ENCODE results near the gene ARHGAP45. TPM values are rescaled to one million over a fixed set of nuclear protein-coding genes. Genes with fewer than 3 reads are reported as not detected.

Gene ARHGAP45
- total RNA-seq, 2 donors from 2014 or later, result 603 to 646 TPM

DNA sequence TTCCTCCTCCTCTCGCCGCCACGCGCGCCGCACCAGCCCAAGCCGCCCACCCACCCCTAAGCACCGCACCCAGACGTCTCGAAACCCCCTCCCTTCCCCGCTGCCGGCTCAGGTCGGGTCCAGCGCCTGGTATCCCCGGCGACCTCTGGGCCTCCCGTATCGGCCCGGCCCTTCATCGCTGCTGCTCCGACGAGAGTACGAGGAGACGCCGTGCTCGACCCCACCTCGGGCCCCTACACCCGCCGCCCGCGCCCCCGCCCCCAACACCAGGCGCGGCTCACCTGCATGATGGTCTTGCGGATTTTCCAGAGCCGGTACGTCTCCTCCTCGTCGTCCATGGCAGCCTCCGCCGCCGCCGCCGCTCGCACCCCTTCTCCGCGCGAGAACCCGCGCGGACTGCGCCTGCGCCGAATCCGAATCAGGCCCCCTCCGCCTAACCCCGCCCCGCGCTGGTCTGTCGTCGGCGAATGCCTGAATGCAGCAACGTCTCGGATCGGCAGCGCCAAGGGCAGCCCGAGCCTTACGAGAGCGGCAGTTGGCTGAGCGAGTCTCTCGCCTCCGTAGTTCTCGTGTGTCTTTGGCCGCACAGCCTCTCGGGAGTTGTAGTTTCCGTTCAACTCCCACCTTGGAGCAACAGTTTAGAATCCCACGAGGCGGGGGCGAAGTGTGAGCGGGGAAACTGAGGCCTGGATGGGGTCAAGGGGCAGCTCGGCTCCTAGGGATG is 28.2 kb downstream of the ARHGAP45 start, which contains the start of gene POLR2E:
POLR2E (minus strand) TSS at position 398 of the 724 bp plus-strand sequence; CDS start at position 338, 60 bp downstream.
- H3K9me3 ChIP-seq (ENCODE audit: control insufficient read depth, low read length, poor library complexity, severe bottlenecking), result no peaks in the 10 kb centered on the region
- Mint-ChIP-seq H3K27me3 (no peaks in the 10 kb centered on the region), H3K4me1 (peaks cover 30% of the 10 kb centered on the region), H3K36me3 (ENCODE audit: low read depth) (no peaks in the 10 kb centered on the region), H3K27ac (peak within 1 kb of the TSS; percentile 97), H3K4me3 (peak within 1 kb of the TSS; percentile 97)
- DNase-seq (peak; percentile 98 to 99 (median 99)), ATAC-seq (peak; percentile 91)

DNA sequence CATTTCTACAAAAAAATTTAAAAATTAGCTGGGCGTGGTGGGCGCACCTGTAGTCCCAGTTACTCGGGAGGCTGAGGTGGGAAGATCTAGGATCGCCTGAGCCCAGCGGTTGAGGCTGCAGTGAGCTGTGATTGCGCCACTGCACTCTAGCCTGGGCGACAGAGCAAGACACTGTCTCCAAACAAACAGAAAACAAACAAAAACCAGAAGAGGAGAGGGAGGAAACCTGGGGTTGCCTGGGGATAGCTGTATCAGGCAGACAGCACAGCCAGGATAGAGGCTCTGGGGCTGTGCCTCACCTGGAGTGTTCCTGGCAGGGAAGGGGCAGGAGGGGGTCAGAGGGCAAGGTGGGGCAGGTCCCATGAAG is 30.8 kb downstream of the ARHGAP45 start:
- no peaks in the 10 kb centered on the region for H3K36me3 Mint-ChIP-seq (ENCODE audit: low read depth)
- peak overlapping the region; percentile 91 for H3K27ac Mint-ChIP-seq
- peaks cover 36% of the 10 kb centered on the region for H3K4me1 Mint-ChIP-seq
- no peak for DNase-seq
- H3K4me3 Mint-ChIP-seq, result no peak overlapping the region
- no peak for ATAC-seq
- H3K9me3 ChIP-seq (ENCODE audit: control insufficient read depth, low read length, poor library complexity, severe bottlenecking), result no peaks in the 10 kb centered on the region
- H3K27me3 Mint-ChIP-seq, result no peaks in the 10 kb centered on the region

- Mint-ChIP-seq H3K4me3 (peak overlapping the region; percentile 10), H3K4me1 (peaks cover 35% of the 10 kb centered on the region), H3K27me3 (no peaks in the 10 kb centered on the region), H3K36me3 (ENCODE audit: low read depth) (no peaks in the 10 kb centered on the region), H3K27ac (peak overlapping the region; percentile 91)
- ATAC-seq, result no peak
- no peak for DNase-seq
- H3K9me3 ChIP-seq (ENCODE audit: control insufficient read depth, low read length, poor library complexity, severe bottlenecking), result no peaks in the 10 kb centered on the region
These were observed 31.4 kb downstream of the ARHGAP45 start for GRCh38 chr19:1098177-1099051.

DNA sequence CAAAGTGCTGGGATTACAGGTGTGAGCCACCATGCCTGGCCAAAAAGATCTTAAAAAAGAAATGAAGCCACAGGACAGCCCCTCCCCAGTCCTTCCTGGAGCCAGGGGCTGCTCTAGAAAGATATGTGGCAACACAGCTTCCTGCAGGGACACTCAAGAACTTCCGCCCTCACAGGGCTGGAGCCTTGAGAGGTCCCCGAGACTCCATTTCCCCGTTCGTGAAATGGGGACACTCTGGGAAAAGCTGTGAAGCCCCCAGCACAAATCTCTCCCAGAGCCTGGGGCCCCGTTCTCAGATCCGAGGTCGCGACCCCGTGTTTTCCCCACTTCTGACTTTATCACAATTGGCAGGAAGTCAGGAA is 34.4 kb downstream of the ARHGAP45 start:
- H3K9me3 ChIP-seq (ENCODE audit: control insufficient read depth, low read length, poor library complexity, severe bottlenecking), result no peaks in the 10 kb centered on the region
- Mint-ChIP-seq H3K4me3 (peak overlapping the region; percentile 12), H3K36me3 (ENCODE audit: low read depth) (no peaks in the 10 kb centered on the region), H3K27me3 (no peaks in the 10 kb centered on the region), H3K27ac (peak overlapping the region; percentile 81), H3K4me1 (peaks cover 21% of the 10 kb centered on the region)
- ATAC-seq (no peak), DNase-seq (no peak)

DNA sequence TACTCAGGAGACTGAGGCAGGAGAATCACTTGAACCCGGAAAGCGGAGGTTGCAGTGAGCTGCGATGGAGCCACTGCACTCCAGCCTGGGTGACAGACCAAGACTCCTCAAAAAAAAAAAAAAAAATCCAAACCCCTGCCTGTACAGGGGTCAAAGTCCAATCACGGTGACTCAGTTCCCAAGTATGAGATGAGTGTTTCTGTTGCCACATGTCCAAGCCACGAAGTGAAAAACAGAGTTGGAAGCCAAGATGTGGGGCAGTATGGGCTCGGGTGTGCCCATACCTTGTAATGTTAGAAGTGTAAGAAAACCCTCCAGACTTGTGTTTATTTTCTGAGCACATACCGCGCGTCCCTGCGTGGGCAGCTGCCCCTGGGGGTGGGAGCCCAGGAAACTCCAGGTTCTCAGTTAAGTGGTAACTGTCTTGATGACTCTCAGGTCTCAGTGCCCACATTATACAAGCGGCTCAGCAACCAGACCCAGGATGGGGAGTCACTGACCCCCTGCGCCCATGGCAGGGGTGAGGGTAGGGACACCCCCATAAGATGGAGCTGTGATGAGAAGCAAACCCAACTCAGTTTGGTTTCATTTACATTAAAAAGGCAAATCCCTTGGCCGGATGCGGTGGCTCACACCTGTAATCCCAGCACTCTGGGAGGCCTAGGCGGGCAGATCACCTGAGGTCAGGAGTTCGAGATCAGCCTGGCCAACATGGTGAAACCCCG is 35.6 kb downstream of the ARHGAP45 start:
- Mint-ChIP-seq H3K36me3 (ENCODE audit: low read depth) (no peaks in the 10 kb centered on the region), H3K4me3 (peak overlapping the region; percentile 55), H3K27me3 (no peaks in the 10 kb centered on the region), H3K4me1 (peaks cover 22% of the 10 kb centered on the region), H3K27ac (peak overlapping the region; percentile 91)
- ATAC-seq (no peak), DNase-seq (peak in 1 of 3 donors; percentile 8)
- no peaks in the 10 kb centered on the region for H3K9me3 ChIP-seq (ENCODE audit: control insufficient read depth, low read length, poor library complexity, severe bottlenecking)

DNA sequence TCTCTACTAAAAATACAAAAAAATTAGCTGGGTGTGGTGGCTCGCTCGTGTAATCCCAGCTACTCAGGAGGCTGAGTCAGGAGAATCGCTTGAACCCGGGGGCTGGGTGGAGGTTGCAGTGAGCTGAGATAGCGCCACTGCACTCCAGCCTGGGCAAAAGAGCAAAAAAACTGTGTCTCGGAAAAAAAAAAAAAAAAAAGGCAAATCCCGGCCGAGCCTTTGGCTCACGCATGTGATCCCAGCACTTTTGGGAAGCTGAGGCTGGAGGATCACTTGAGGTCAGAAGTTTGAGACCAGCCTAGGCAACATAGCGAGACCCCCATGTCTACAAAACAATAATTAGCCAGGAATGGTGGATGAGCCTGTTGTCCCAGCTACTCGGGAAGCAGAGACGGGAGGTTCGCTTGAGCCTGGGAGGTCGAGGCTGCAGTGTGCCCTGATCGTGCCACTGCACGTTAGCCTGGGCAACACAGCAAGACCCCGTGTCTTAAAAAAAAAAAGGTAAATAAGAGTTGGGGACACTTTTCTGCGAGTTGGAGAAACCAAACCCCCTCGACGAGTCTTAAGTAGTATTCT is 36.3 kb downstream of the ARHGAP45 start:
- H3K36me3 Mint-ChIP-seq (ENCODE audit: low read depth), result no peaks in the 10 kb centered on the region
- no peak for ATAC-seq
- H3K4me1 Mint-ChIP-seq, result peaks cover 20% of the 10 kb centered on the region

DNA sequence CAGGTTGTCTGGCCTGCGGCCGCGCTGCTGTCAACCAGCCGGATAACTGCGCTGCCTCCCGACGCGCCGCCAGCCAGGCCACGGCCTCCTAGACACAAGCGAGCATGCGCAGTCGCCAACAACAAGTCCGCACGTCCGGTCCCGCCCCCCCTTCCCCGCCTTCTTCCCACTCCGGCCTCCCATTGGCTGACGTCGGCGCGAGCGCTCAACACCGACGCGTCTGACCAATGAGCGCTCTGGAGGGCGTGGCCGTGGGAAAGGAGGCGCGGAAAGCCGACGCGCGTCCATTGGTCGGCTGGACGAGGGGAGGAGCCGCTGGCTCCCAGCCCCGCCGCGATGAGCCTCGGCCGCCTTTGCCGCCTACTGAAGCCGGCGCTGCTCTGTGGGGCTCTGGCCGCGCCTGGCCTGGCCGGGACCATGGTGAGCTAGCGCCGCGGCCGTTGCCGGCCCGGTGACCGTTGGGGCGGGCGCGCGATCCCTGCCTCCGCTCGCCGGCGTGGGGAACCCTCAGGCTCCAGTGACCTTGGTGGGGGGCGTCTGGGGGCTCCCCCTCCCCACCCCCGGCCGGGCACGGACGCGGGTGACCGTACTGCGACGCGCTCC is 36.8 kb downstream of the ARHGAP45 start, which contains the start of gene GPX4:
GPX4 (plus strand) TSS at position 287 of the 603 bp plus-strand sequence; CDS start at position 337, 50 bp downstream.
- H3K27me3 Mint-ChIP-seq, result no peaks in the 10 kb centered on the region
- peak within 1 kb of the TSS; percentile 80 for H3K4me3 Mint-ChIP-seq
- DNase-seq (peak; percentile 95 to 98 (median 97)), ATAC-seq (peak; percentile 88)
- no peaks in the 10 kb centered on the region for H3K36me3 Mint-ChIP-seq (ENCODE audit: low read depth)
- no peaks in the 10 kb centered on the region for H3K9me3 ChIP-seq (ENCODE audit: control insufficient read depth, low read length, poor library complexity, severe bottlenecking)
- H3K27ac Mint-ChIP-seq, result peak within 1 kb of the TSS; percentile 91
- H3K4me1 Mint-ChIP-seq, result peaks cover 17% of the 10 kb centered on the region

More for the DNA sequence above, 36.3 kb downstream of the ARHGAP45 start:
- no peaks in the 10 kb centered on the region for H3K27me3 Mint-ChIP-seq
- H3K9me3 ChIP-seq (ENCODE audit: control insufficient read depth, low read length, poor library complexity, severe bottlenecking), result no peaks in the 10 kb centered on the region
- DNase-seq, result no peak
- peak overlapping the region; percentile 91 for H3K27ac Mint-ChIP-seq
- peak overlapping the region; percentile 76 for H3K4me3 Mint-ChIP-seq

DNA sequence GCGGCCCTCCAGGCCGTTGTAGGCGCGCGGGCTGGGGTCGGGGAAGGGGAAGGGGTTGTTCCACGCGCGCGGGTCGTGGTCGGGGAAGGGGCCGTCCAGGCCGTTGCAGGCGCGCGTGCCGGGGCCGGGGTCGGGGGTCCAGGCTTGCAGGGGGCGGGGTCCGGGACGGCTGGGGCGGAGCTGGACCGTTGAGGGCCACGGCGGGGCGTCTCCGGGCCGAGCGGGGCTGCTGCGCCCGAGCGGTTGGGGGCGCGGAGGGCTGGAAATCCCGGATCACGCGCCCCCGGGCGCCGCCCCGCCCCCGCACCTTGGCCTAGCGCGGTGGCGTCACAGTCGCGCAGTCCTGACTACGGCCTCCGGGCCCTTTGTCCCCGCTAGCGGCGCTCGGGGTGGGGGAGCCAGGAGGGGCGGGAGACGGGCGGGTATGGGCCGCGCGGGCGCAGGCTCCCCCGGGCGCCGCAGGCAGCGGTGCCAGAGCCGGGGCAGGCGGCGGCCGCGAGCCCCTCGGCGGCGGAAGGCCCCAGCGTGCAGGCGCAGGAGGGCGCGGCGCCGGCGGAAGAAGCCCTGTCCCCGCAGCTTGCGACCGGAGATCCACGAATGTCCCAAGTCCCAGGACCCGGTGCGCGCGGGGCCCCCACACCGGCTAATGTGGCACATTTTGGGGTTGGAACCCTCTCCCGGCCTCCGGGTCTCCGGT is 37.5 kb downstream of the ARHGAP45 start:
- H3K9me3 ChIP-seq (ENCODE audit: control insufficient read depth, low read length, poor library complexity, severe bottlenecking), result no peaks in the 10 kb centered on the region
- Mint-ChIP-seq H3K36me3 (ENCODE audit: low read depth) (no peaks in the 10 kb centered on the region), H3K27ac (no peak overlapping the region), H3K27me3 (no peaks in the 10 kb centered on the region), H3K4me1 (peaks cover 15% of the 10 kb centered on the region), H3K4me3 (peak overlapping the region; percentile 80)
- ATAC-seq (peak; percentile 55), DNase-seq (peak; percentile 60 to 77 (median 73))

- H3K9me3 ChIP-seq (ENCODE audit: control insufficient read depth, low read length, poor library complexity, severe bottlenecking), result no peaks in the 10 kb centered on the region
- DNase-seq (no peak), ATAC-seq (no peak)
- peaks cover 12% of the 10 kb centered on the region for H3K4me1 Mint-ChIP-seq
- no peaks in the 10 kb centered on the region for H3K27me3 Mint-ChIP-seq
- H3K27ac Mint-ChIP-seq, result no peak overlapping the region
- H3K36me3 Mint-ChIP-seq (ENCODE audit: low read depth), result no peaks in the 10 kb centered on the region
- H3K4me3 Mint-ChIP-seq, result peak overlapping the region; percentile 80
These were observed 38.3 kb downstream of the ARHGAP45 start for GRCh38 chr19:1105008-1105872.

- peak overlapping the region; percentile 72 for H3K4me3 Mint-ChIP-seq
- DNase-seq, result peak in 1 of 3 donors; percentile 12
- H3K36me3 Mint-ChIP-seq (ENCODE audit: low read depth), result no peaks in the 10 kb centered on the region
- peaks cover 10% of the 10 kb centered on the region for H3K4me1 Mint-ChIP-seq
- no peak overlapping the region for H3K27ac Mint-ChIP-seq
- no peak for ATAC-seq
- no peaks in the 10 kb centered on the region for H3K9me3 ChIP-seq (ENCODE audit: control insufficient read depth, low read length, poor library complexity, severe bottlenecking)
- H3K27me3 Mint-ChIP-seq, result no peaks in the 10 kb centered on the region
These were observed 39.2 kb downstream of the ARHGAP45 start for GRCh38 chr19:1105873-1106840.

Measured in T-helper 17 cell (primary cell).